HEK293 (cell line): ENCODE results near the gene TBL1XR1.

Source experiments
- CTCF ChIA-PET: fragments of 350-600 bp; formaldehyde crosslinking; extraction: SDS; loops from one replicate; lab custom pipeline; 2021; ENCODE audit warnings: antibody characterized with exemption; lab: Yijun Ruan, JAX
- POLR2A ChIA-PET: fragments of 300-600 bp; formaldehyde crosslinking; extraction: SDS; loops from one replicate; lab custom pipeline; 2020; ENCODE audit warnings: antibody characterized with exemption, inconsistent platforms; lab: Yijun Ruan, JAX
- H3K27ac ChIP-seq: fragments of 200-500 bp; sonication (Bioruptor generic); 2 replicates; pipeline ENCODE4 v1.5.1; 2014; ENCODE audit warnings: low read depth, low read length, control low read depth, inconsistent platforms; ENCODE audit errors: extremely low read depth
- H3K36me3 ChIP-seq, 2 experiments: fragments of 200-500 bp in 1 of 2; sonication (Bioruptor generic) in 1 of 2; 1 replicate in 1 of 2; 2 replicates in 1 of 2; pipeline ENCODE4 v1.5.1; 2014 to 2017; ENCODE audit warnings: inconsistent platforms in 2 of 2, low read length in 2 of 2; ENCODE audit not compliant: control insufficient read depth in 2 of 2, insufficient read depth in 1 of 2
- H3K4me1 ChIP-seq: fragments of 200-500 bp; sonication (Bioruptor generic); 2 replicates; pipeline ENCODE4 v1.5.1; 2014; ENCODE audit warnings: mild to moderate bottlenecking, low read length, inconsistent platforms; ENCODE audit not compliant: control insufficient read depth, insufficient read depth
- H3K4me3 ChIP-seq: 2 replicates; pipeline ENCODE4 v1.5.1; 2011; ENCODE audit warnings: low read depth, mild to moderate bottlenecking, control low read depth, low read length, moderate library complexity
- H3K9me3 ChIP-seq: fragments of 200-500 bp; sonication (Bioruptor generic); 2 replicates; pipeline ENCODE4 v1.5.1; 2014; ENCODE audit warnings: low read depth, low read length, inconsistent platforms; ENCODE audit not compliant: control insufficient read depth, insufficient read depth
- GFI1B ChIP-seq: fragments of 450-650 bp; formaldehyde crosslinking; IDR thresholded peaks from 2 replicates; pipeline ENCODE4 v1.5.1; 2016; ENCODE audit warnings: missing biosample characterization, missing genetic modification characterization
- GLI4 ChIP-seq: fragments of 450-650 bp; formaldehyde crosslinking; IDR thresholded peaks from 2 replicates; pipeline ENCODE4 v1.5.1; 2016; ENCODE audit warnings: missing biosample characterization, missing genetic modification characterization
- HOXD13 ChIP-seq: sonication (generic); formaldehyde crosslinking; IDR thresholded peaks from 2 replicates; pipeline ENCODE4 v1.8.0; 2022; ENCODE audit warnings: missing genetic modification reagents, borderline replicate concordance
- PRDM6 ChIP-seq: fragments of 450-650 bp; formaldehyde crosslinking; IDR thresholded peaks from 2 replicates; pipeline ENCODE4 v1.5.1; 2017; ENCODE audit warnings: missing biosample characterization, missing genetic modification characterization
- ZFHX2 ChIP-seq: fragments of 450-650 bp; formaldehyde crosslinking; conservative IDR thresholded peaks from 2 replicates; pipeline ENCODE4 v1.5.1; 2016; ENCODE audit warnings: missing biosample characterization, missing genetic modification characterization
- ZFP69B ChIP-seq: fragments of 450-650 bp; formaldehyde crosslinking; IDR thresholded peaks from 2 replicates; pipeline ENCODE4 v1.5.1; 2016; ENCODE audit warnings: missing biosample characterization, missing genetic modification characterization
- ZNF311 ChIP-seq: fragments of 450-650 bp; formaldehyde crosslinking; IDR thresholded peaks from 2 replicates; pipeline ENCODE4 v1.5.1; 2017; ENCODE audit warnings: missing biosample characterization, missing genetic modification characterization, borderline replicate concordance
- ZNF350 ChIP-seq: fragments of 450-650 bp; formaldehyde crosslinking; IDR thresholded peaks from 2 replicates; pipeline ENCODE4 v1.5.0; 2017; ENCODE audit warnings: missing biosample characterization, mild to moderate bottlenecking, missing genetic modification characterization
- ZNF664 ChIP-seq: fragments of 450-650 bp; formaldehyde crosslinking; IDR thresholded peaks from 2 replicates; pipeline ENCODE4 v1.5.1; 2016; ENCODE audit warnings: missing biosample characterization, missing genetic modification characterization
- ZNF76 ChIP-seq: fragments of 450-650 bp; formaldehyde crosslinking; IDR thresholded peaks from 2 replicates; pipeline ENCODE4; 2016; ENCODE audit warnings: low read depth, missing biosample characterization, missing genetic modification characterization, borderline replicate concordance
- TF ChIP-seq, protein P1 (sequence below): fragments of 450-650 bp; formaldehyde crosslinking; IDR thresholded peaks from 2 replicates; pipeline ENCODE4 v1.5.1; 2016; ENCODE audit warnings: missing biosample characterization, missing genetic modification characterization
- TF ChIP-seq, protein P2 (sequence below): fragments of 450-650 bp; formaldehyde crosslinking; IDR thresholded peaks from 2 replicates; pipeline ENCODE4 v1.5.0; 2017; ENCODE audit warnings: missing biosample characterization, missing genetic modification characterization, borderline replicate concordance
- TF ChIP-seq, protein P3 (sequence below): fragments of 450-650 bp; formaldehyde crosslinking; IDR thresholded peaks from 2 replicates; pipeline ENCODE4 v1.5.1; 2016; ENCODE audit warnings: missing biosample characterization, missing genetic modification characterization
- TF ChIP-seq, protein P4 (sequence below): fragments of 450-650 bp; IDR thresholded peaks from 2 replicates; pipeline ENCODE4 v1.5.1; 2018; ENCODE audit warnings: missing biosample characterization, missing genetic modification characterization

The TBL1XR1 gene

DNA sequence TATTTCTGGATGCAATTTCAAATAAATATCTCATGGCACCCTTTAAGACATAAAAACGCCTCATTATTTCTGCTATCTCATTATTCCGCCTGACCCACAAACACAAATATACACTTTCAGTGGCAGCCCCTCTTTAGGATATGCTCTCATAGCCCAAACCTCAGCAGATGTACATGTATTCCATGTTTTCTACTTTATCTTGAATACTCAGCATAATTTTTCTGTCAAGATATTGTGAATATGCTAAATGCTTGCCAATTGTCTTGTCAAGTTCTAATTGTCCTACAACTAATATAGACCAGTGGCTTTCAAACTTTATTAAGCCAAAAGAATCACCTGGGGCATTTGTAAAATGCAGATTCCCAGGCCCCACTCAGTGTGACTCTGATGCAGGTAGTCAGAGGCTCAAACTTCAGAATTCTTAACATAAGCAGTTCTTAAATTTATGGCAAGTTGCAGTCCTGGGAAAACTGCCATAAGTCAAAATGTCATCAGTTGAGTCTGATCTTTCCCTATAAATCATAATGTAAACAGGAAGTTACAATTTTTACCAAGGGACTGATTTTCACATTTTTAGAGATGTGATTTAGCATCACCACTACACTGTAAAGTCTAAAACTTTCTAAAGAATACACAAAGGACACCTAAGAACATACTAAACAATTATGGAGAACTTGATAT lies 135.1 kb downstream of the TBL1XR1 start:
- Histone ChIP-seq H3K4me3 (no peak overlapping the region), H3K36me3 (no peaks in the 10 kb centered on the region), H3K27ac (no peak overlapping the region), H3K4me1 (0 out of 2 replicates have a peak, but pooled peaks cover 2% of the 10 kb centered on the region), H3K9me3 (no peaks in the 10 kb centered on the region)
- POLR2A ChIA-PET, result no interaction called here
- TF ChIP-seq ZFP69B (tag by site-specific recombination) (no peak), PRDM6 (tag by site-specific recombination) (0 out of 2 replicates have a peak, but pooled peaks have one; percentile 25)
- CTCF ChIA-PET, result no interaction called here

GRCh38 chr3:177061369-177061768 lies 135.9 kb downstream of the TBL1XR1 start:
- no peak overlapping the region for H3K27ac ChIP-seq
- CTCF ChIA-PET, result no interaction called here
- H3K36me3 ChIP-seq, result no peaks in the 10 kb centered on the region

More at GRCh38 chr3:177061369-177061768, 135.9 kb downstream of the TBL1XR1 start:
- Histone ChIP-seq H3K9me3 (no peaks in the 10 kb centered on the region), H3K4me1 (0 out of 2 replicates have a peak, but pooled peaks cover 2% of the 10 kb centered on the region), H3K4me3 (no peak overlapping the region)
- TF ChIP-seq ZNF350 (tag by site-specific recombination) (no peak), HOXD13 (no peak), ZNF76 (tag by site-specific recombination) (no peak), ZNF311 (tag by site-specific recombination) (no peak), GLI4 (tag by site-specific recombination) (no peak), GFI1B (tag by site-specific recombination) (no peak), ZNF664 (no peak), ZFHX2 (tag by site-specific recombination) (no peak)
- TF ChIP-seq, protein P1, sequence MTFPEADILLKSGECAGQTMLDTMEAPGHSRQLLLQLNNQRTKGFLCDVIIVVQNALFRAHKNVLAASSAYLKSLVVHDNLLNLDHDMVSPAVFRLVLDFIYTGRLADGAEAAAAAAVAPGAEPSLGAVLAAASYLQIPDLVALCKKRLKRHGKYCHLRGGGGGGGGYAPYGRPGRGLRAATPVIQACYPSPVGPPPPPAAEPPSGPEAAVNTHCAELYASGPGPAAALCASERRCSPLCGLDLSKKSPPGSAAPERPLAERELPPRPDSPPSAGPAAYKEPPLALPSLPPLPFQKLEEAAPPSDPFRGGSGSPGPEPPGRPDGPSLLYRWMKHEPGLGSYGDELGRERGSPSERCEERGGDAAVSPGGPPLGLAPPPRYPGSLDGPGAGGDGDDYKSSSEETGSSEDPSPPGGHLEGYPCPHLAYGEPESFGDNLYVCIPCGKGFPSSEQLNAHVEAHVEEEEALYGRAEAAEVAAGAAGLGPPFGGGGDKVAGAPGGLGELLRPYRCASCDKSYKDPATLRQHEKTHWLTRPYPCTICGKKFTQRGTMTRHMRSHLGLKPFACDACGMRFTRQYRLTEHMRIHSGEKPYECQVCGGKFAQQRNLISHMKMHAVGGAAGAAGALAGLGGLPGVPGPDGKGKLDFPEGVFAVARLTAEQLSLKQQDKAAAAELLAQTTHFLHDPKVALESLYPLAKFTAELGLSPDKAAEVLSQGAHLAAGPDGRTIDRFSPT (tag by site-specific recombination), result no peak
- TF ChIP-seq, protein P2, sequence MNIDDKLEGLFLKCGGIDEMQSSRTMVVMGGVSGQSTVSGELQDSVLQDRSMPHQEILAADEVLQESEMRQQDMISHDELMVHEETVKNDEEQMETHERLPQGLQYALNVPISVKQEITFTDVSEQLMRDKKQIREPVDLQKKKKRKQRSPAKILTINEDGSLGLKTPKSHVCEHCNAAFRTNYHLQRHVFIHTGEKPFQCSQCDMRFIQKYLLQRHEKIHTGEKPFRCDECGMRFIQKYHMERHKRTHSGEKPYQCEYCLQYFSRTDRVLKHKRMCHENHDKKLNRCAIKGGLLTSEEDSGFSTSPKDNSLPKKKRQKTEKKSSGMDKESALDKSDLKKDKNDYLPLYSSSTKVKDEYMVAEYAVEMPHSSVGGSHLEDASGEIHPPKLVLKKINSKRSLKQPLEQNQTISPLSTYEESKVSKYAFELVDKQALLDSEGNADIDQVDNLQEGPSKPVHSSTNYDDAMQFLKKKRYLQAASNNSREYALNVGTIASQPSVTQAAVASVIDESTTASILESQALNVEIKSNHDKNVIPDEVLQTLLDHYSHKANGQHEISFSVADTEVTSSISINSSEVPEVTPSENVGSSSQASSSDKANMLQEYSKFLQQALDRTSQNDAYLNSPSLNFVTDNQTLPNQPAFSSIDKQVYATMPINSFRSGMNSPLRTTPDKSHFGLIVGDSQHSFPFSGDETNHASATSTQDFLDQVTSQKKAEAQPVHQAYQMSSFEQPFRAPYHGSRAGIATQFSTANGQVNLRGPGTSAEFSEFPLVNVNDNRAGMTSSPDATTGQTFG (tag by site-specific recombination), result no peak
- TF ChIP-seq, protein P3, sequence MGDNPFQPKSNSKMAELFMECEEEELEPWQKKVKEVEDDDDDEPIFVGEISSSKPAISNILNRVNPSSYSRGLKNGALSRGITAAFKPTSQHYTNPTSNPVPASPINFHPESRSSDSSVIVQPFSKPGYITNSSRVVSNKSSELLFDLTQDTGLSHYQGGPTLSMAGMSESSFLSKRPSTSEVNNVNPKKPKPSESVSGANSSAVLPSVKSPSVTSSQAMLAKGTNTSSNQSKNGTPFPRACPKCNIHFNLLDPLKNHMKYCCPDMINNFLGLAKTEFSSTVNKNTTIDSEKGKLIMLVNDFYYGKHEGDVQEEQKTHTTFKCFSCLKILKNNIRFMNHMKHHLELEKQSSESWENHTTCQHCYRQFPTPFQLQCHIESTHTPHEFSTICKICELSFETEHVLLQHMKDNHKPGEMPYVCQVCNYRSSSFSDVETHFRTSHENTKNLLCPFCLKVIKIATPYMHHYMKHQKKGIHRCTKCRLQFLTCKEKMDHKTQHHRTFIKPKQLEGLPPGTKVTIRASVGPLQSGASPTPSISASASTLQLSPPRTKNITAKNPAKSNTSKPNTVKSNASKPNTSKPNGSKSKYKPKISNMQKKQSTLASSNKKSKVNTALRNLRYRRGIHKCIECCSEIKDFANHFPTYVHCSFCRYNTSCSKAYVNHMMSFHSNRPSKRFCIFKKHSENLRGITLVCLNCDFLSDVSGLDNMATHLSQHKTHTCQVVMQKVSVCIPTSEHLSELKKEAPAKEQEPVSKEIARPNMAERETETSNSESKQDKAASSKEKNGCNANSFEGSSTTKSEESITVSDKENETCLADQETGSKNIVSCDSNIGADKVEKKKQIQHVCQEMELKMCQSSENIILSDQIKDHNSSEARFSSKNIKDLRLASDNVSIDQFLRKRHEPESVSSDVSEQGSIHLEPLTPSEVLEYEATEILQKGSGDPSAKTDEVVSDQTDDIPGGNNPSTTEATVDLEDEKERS (tag by site-specific recombination), result no peak
- TF ChIP-seq, protein P4, sequence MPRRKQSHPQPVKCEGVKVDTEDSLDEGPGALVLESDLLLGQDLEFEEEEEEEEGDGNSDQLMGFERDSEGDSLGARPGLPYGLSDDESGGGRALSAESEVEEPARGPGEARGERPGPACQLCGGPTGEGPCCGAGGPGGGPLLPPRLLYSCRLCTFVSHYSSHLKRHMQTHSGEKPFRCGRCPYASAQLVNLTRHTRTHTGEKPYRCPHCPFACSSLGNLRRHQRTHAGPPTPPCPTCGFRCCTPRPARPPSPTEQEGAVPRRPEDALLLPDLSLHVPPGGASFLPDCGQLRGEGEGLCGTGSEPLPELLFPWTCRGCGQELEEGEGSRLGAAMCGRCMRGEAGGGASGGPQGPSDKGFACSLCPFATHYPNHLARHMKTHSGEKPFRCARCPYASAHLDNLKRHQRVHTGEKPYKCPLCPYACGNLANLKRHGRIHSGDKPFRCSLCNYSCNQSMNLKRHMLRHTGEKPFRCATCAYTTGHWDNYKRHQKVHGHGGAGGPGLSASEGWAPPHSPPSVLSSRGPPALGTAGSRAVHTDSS, result no peak
- POLR2A ChIA-PET, result no interaction called here
